Uterus (tissue), 2 donors: ENCODE measurements around the gene RPL3.

Experiments
- POLR2A ChIP-seq, 2 donors: fragments of 450-650 bp; IDR thresholded peaks; one replicate each; pipeline ENCODE4 v1.6.1; 2016; ENCODE audit warnings: antibody characterized with exemption in 2 of 2, mild to moderate bottlenecking in 1 of 2, moderate library complexity in 1 of 2
- TF ChIP-seq, protein P1 (sequence below), 4 experiments: fragments of 200-600 bp in 2 of 4; fragments of 450-650 bp in 2 of 4; sonication (generic) in 2 of 4; IDR thresholded peaks; one replicate each; pipeline ENCODE4 v1.5.1; 2016 to 2019; ENCODE audit warnings: antibody characterized with exemption in 4 of 4, mild to moderate bottlenecking in 2 of 4, moderate library complexity in 1 of 4

DNA sequence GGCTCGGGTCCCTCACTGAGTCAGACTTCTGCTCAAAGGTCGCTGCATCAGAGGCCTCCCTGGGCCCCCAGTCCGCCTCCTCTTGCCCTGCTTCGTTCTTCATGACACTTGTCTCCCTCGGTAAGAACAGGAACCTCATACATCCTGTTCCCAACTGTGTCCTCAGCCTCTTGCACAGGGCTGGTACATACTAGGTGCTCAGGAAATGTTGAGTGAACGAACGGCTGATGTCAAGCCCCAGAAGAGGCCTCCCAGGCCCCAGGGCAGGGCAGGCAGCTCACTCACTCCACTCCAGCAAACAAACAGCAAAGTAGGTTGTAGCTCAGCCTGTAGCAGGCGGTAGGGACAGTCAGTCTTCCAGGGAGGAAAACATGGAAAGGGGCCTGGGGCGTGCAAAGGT, 47.6 kb upstream of the RPL3 start:
- TF ChIP-seq POLR2A (IDR thresholded peaks at IDR 0.05): no peak
- TF ChIP-seq, protein P1, sequence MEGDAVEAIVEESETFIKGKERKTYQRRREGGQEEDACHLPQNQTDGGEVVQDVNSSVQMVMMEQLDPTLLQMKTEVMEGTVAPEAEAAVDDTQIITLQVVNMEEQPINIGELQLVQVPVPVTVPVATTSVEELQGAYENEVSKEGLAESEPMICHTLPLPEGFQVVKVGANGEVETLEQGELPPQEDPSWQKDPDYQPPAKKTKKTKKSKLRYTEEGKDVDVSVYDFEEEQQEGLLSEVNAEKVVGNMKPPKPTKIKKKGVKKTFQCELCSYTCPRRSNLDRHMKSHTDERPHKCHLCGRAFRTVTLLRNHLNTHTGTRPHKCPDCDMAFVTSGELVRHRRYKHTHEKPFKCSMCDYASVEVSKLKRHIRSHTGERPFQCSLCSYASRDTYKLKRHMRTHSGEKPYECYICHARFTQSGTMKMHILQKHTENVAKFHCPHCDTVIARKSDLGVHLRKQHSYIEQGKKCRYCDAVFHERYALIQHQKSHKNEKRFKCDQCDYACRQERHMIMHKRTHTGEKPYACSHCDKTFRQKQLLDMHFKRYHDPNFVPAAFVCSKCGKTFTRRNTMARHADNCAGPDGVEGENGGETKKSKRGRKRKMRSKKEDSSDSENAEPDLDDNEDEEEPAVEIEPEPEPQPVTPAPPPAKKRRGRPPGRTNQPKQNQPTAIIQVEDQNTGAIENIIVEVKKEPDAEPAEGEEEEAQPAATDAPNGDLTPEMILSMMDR (IDR thresholded peaks at IDR 0.05): no peak
